Prostate gland (tissue), 2 donors: ENCODE measurements around the gene RGS7.

Experiments used
- CTCF ChIP-seq, 4 experiments: fragments of 200-600 bp in 2 of 4; fragments of 450-650 bp in 2 of 4; sonication (generic) in 2 of 4; IDR thresholded peaks; 1 replicate in 3 of 4; 2 replicates in 1 of 4; pipeline ENCODE4 v1.5.1; 2016 to 2019; ENCODE audit warnings: antibody characterized with exemption in 4 of 4, mild to moderate bottlenecking in 2 of 4, moderate library complexity in 2 of 4
- POLR2A ChIP-seq: fragments of 450-650 bp; IDR thresholded peaks from one replicate; pipeline ENCODE4 v1.6.1; 2016; ENCODE audit warnings: antibody characterized with exemption, mild to moderate bottlenecking
- POLR2AphosphoS5 ChIP-seq: sonication (generic); formaldehyde crosslinking; IDR thresholded peaks from one replicate; pipeline ENCODE4 v1.6.1; 2017; ENCODE audit warnings: antibody characterized with exemption

GRCh38 chr1:240758296-240758695 is 598.7 kb downstream of the RGS7 start:
- no peak for TF ChIP-seq POLR2AphosphoS5
- no peak for TF ChIP-seq POLR2A
- no peak for TF ChIP-seq CTCF (IDR thresholded peaks at IDR 0.05)
